Transverse colon (tissue), 4 donors: ENCODE data around the gene EIF2S2. TPM values are rescaled to one million over a fixed set of nuclear protein-coding genes. Genes with fewer than 3 reads are reported as not detected.

ENCODE experiments used
- DNase-seq: peaks from one replicate; pipeline ENCODE4 v3.0.0-alpha.2; 2019
- H3K27ac ChIP-seq, 4 donors: fragments of 200-600 bp; sonication (generic); 2 replicates each; pipeline ENCODE4 v1.5.1; 2016 to 2018; ENCODE audit warnings: inconsistent platforms in 4 of 4
- H3K27me3 ChIP-seq: fragments of 200-600 bp; sonication (generic); 2 replicates; pipeline ENCODE4 v1.5.1; 2017; ENCODE audit warnings: inconsistent platforms
- H3K36me3 ChIP-seq, 4 donors: fragments of 200-600 bp; sonication (generic); 2 replicates each; pipeline ENCODE4 v1.5.1; 2017 to 2019; ENCODE audit warnings: inconsistent platforms in 4 of 4
- H3K4me1 ChIP-seq, 4 donors: fragments of 200-600 bp; sonication (generic); 2 replicates each; pipeline ENCODE4 v1.5.1; 2017 to 2020; ENCODE audit warnings: inconsistent platforms in 4 of 4
- H3K4me3 ChIP-seq, 4 donors: fragments of 200-600 bp; sonication (generic); 1 replicate in 1 of 4; 2 replicates in 3 of 4; pipeline versions ENCODE4 v1.5.1 to v1.6.1; 2017 to 2019; ENCODE audit warnings: inconsistent platforms in 4 of 4
- H3K9me3 ChIP-seq, 2 donors: fragments of 200-600 bp; sonication (generic); 2 replicates each; pipeline ENCODE4 v1.5.1; 2017 to 2019; ENCODE audit warnings: inconsistent platforms in 2 of 2
- CTCF ChIP-seq, 5 experiments: fragments of 200-600 bp in 3 of 5; fragments of 450-650 bp in 2 of 5; sonication (generic) in 3 of 5; IDR thresholded peaks; 1 replicate in 2 of 5; 2 replicates in 3 of 5; pipeline ENCODE4 v1.5.1; 2016 to 2017; ENCODE audit warnings: antibody characterized with exemption in 5 of 5, inconsistent platforms in 3 of 5, mild to moderate bottlenecking in 2 of 5, moderate library complexity in 1 of 5
- EP300 ChIP-seq: sonication (generic); formaldehyde crosslinking; IDR thresholded peaks from one replicate; pipeline ENCODE4 v1.6.1; 2017; ENCODE audit warnings: antibody characterized with exemption, low read depth
- POLR2A ChIP-seq: fragments of 450-650 bp; IDR thresholded peaks from one replicate; pipeline ENCODE4 v1.6.1; 2016; ENCODE audit warnings: antibody characterized with exemption, mild to moderate bottlenecking, moderate library complexity
- POLR2AphosphoS5 ChIP-seq, 3 donors: sonication (generic); formaldehyde crosslinking; IDR thresholded peaks; one replicate each; pipeline ENCODE4 v1.6.1; 2016; ENCODE audit warnings: antibody characterized with exemption in 3 of 3
- WGBS, 2 donors: methylation state at CpG; one replicate each; pipeline ENCODE4 v1.1.5; 2018; ENCODE audit warnings: low coverage in 1 of 2; 5-methylcytosine and 5-hydroxymethylcytosine counted together
- in situ Hi-C, 4 donors: fragments of 200-750 bp; cut with MboI; loops; one replicate each; pipeline versions ENCODE4 v1.15.0 to v1.15.1; 2017; ENCODE audit warnings: low sequenced_read_pairs in 3 of 4, low pct_ligation_motif_present in 1 of 4, low pct_unique_long_range_greater_than_20kb in 1 of 4
- intact Hi-C: fragments of 100-400 bp; cut with DNase I; formaldehyde crosslinking; loops from one replicate; pipeline ENCODE4 v1.15.1; 2023; ENCODE audit warnings: low total_unique reads
- total RNA-seq, 4 donors: library from RNA; depleted of rRNA; stranded (reverse); fragments of >200 nt; gene quantifications; one replicate each; pipeline ENCODE4 v1.1.0, GENCODE V29; 2016

EIF2S2 gene
- total RNA-seq, 4 donors from 2014 or later, result 15.3 to 42.1 (median 23.9) TPM

DNA sequence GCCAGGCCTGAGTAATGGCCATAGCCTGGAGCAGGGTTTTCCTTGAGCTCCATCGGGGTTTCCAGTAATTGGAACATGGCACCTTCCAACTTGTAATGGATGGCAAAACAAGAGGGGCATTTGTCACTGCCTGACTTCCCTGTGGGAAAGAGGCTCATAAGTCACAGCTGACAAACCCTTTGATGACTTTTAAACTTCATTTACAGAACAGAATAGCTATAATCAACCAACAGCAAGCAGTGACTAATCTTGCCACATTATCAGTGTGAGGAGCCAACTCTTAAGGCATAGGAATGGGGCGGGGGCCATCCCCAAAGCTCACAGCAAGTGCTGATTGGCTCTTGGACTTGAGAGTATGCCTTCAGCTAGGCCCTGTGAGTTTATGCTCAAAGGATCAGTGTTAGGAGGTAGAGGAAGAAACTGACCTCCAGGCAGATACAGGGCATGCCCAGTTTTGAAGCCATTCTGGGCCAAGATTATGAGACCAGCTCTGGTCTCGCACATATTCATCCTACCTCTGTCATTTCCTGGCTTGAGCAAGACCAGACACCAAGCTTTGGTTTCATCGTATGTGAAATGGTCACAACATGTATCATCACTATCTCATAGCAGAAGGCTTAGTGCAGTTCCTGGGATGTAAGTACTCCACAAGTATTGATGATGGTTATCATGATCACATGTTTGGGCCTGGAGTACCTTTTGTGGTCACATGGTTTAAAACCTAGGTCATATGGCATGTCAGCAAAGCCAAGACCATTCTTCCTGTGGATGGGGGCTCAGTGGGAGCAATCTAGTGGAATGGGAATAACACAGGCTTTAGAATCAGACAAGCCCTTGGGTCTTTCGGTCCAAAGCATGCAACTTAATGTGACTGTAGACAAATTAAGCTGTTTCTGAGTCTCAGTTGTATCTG is 49.2 kb downstream of the EIF2S2 start:
- TF ChIP-seq EP300 (no peak), POLR2A (no peak), CTCF (IDR thresholded peaks at IDR 0.05) (no peak), POLR2AphosphoS5 (IDR thresholded peaks at IDR 0.05) (no peak)
- Histone ChIP-seq H3K4me1 (peaks cover 0 to 13% (median 0%) of the 10 kb centered on the region in 4 donors), H3K4me3 (no peak overlapping the region), H3K27ac (no peak overlapping the region), H3K27me3 (no peaks in the 10 kb centered on the region), H3K9me3 (no peaks in the 10 kb centered on the region), H3K36me3 (no peaks in the 10 kb centered on the region)
- no peak for DNase-seq
- 86% methylated on average over 5 of the region's 5 CpGs; no CpG with 5 or more reads in 1 of the 2 donors for WGBS, 2 donors
- intact Hi-C loops, result no loop called here
- in situ Hi-C loops, result loop anchor here (25.0 kb wide), 2 partner anchors 126 to 201 kb away; no protein-coding TSS in a partner anchor

DNA sequence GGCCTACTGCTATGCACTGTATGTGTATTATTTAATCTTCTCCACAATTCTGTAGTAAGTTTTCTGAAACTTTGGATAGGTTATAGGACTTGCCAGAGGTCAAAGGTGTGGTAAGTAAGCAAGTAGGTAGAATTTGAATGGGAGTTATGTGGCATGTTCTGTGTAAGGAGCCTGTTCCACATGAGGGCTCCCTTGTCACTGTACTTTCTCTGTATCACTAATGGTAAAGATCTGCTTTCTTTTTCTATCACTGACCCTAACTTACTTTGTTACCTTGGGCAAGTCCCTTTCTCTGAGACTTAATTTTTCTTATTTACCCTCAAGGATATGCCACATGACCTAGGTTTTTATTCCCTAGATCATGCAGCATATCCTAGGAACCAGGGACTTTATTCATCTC is 50.3 kb downstream of the EIF2S2 start:
- intact Hi-C loops (no loop called here), in situ Hi-C loops (loop anchor here (25.0 kb wide), 2 partner anchors 124 to 199 kb away; no protein-coding TSS in a partner anchor)
- TF ChIP-seq POLR2A, result no peak
- no peak for TF ChIP-seq POLR2AphosphoS5 (IDR thresholded peaks at IDR 0.05)
- no peak for TF ChIP-seq EP300
- no peak for TF ChIP-seq CTCF (IDR thresholded peaks at IDR 0.05)

GRCh38 chr20:34060970-34061369 is 51.1 kb downstream of the EIF2S2 start:
- no peak for TF ChIP-seq EP300
- TF ChIP-seq POLR2A, result no peak
- TF ChIP-seq CTCF (IDR thresholded peaks at IDR 0.05), result no peak
- TF ChIP-seq POLR2AphosphoS5 (IDR thresholded peaks at IDR 0.05), result no peak
- DNase-seq, result no peak
- Histone ChIP-seq H3K36me3 (no peaks in the 10 kb centered on the region), H3K4me3 (no peak overlapping the region), H3K9me3 (no peaks in the 10 kb centered on the region), H3K27ac (no peak overlapping the region), H3K27me3 (no peaks in the 10 kb centered on the region), H3K4me1 (peaks cover 0 to 16% (median 0%) of the 10 kb centered on the region in 4 donors)
- WGBS, 2 donors, result 73 to 91% methylated on average over 1 of the region's 1 CpG
- in situ Hi-C loops (loop anchor here (25.0 kb wide), 2 partner anchors 124 to 199 kb away; no protein-coding TSS in a partner anchor), intact Hi-C loops (no loop called here)

More for the DNA sequence above, 50.3 kb downstream of the EIF2S2 start:
- Histone ChIP-seq H3K4me3 (no peak overlapping the region), H3K4me1 (peaks cover 0 to 12% (median 0%) of the 10 kb centered on the region in 4 donors), H3K9me3 (no peaks in the 10 kb centered on the region), H3K36me3 (no peaks in the 10 kb centered on the region), H3K27me3 (no peaks in the 10 kb centered on the region), H3K27ac (no peak overlapping the region)
- DNase-seq, result no peak

DNA sequence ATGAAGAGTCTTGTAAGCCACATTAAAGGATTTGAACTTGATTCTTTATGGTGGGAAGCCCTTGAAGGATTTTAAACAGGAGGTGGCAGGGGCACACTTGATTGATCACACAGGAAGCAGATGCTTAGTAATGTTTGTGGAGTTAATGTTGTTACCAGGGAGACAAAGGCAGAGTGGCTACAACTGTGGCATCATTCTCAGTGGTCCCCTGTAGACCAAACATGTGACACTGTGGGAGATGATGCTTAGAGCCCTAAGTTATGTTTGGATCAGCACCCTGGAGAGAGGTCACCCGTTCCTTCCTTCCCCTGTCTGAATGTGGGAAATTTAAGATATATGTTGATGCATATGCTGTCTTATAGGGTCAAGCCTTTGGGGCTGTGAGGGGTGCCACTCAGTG is 53.2 kb downstream of the EIF2S2 start:
- Histone ChIP-seq H3K4me3 (no peak overlapping the region), H3K36me3 (no peaks in the 10 kb centered on the region), H3K27ac (no peak overlapping the region), H3K9me3 (no peaks in the 10 kb centered on the region), H3K4me1 (peaks cover 0 to 7% (median 0%) of the 10 kb centered on the region in 4 donors), H3K27me3 (no peaks in the 10 kb centered on the region)
- DNase-seq, result no peak
- intact Hi-C loops (no loop called here), in situ Hi-C loops (loop anchor here (25.0 kb wide), 2 partner anchors 122 to 197 kb away; no protein-coding TSS in a partner anchor)
- 25% methylated on average over 1 of the region's 1 CpG; no CpG with 5 or more reads in 1 of the 2 donors for WGBS, 2 donors
- TF ChIP-seq CTCF (IDR thresholded peaks at IDR 0.05), result no peak
- no peak for TF ChIP-seq EP300
- no peak for TF ChIP-seq POLR2A
- TF ChIP-seq POLR2AphosphoS5 (IDR thresholded peaks at IDR 0.05), result no peak
